ENCODE data around the gene MANSC4.

The MANSC4 gene

DNA sequence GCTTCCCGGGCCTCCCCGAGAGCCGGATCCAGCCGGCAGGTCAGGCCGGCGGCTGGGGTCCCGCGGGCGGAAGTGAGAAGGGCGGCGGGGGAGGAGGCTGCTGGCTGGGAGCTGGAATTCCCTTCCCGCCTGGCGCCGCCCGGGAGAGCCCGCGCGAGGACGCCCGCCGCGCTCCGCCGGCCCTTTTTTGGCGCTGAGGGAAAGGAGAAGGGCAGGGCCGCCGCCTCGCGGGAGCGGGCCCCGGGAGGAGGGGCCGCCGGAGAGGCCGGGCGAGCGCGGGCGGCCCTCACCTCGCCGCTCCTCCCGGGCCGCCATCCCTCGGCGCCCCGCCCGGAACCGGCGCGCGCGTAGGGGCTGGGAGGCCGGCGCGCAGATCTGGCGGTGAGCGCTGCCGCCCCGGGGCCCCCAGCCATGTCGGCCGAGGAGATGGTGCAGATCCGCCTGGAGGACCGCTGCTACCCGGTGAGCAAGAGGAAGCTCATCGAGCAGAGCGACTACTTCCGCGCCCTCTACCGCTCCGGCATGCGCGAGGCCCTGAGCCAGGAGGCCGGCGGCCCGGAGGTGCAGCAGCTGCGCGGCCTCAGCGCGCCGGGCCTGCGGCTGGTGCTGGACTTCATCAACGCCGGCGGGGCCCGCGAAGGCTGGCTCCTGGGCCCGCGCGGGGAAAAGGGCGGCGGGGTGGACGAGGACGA, at the start of gene MANSC4, which contains the start of gene KLHL42:
TSS of gene MANSC4 (minus strand) at position 317 of the 692 bp plus-strand sequence. CDS start 8,960 bp downstream, outside the sequence.
TSS of gene KLHL42 (plus strand) at position 314 of the 692 bp plus-strand sequence. CDS start at position 412, 98 bp downstream.
- DNase-seq (ENCODE audit: low read depth) = no peak

DNA sequence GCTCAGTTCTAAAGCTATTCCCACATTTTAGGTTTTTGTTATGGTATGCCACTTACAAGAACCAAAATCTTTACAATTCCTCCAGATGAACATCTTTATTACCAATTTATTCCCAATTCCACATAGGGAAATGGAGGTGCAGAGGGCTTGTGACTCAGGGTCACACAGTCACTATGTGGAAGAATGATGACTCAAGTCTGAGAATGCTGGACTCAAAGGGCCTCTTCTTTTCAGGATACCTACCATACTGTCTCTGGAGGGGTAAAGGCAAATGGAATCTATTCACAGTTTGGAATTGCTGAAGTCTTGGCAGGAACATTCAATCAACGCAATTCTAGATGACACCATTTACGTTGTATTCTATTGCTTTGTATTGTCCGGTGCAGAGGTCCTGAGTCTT, 48.2 kb upstream of the MANSC4 start:
- peak; percentile 29 for DNase-seq (ENCODE audit: low read depth)

DNA sequence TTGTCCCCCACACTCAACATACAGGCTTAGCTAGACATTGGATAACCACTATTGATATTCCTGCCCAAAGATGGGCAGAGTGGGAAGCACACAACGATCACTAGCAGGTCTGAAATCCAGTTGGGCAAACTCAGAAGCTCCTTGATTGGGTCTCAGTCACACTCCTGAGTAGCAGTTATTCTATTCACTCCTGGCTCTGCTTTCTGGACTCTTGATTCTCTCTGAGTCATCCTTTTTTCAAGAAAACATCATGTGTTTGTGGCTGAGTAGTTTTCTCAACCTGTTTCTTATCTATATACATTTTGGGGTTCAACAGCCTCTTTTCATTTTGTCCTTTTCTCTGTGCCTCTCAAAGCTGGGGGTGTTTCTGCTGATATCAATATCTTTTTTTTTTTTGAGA, 46.0 kb upstream of the MANSC4 start:
- DNase-seq (ENCODE audit: low read depth) = no peak

DNA sequence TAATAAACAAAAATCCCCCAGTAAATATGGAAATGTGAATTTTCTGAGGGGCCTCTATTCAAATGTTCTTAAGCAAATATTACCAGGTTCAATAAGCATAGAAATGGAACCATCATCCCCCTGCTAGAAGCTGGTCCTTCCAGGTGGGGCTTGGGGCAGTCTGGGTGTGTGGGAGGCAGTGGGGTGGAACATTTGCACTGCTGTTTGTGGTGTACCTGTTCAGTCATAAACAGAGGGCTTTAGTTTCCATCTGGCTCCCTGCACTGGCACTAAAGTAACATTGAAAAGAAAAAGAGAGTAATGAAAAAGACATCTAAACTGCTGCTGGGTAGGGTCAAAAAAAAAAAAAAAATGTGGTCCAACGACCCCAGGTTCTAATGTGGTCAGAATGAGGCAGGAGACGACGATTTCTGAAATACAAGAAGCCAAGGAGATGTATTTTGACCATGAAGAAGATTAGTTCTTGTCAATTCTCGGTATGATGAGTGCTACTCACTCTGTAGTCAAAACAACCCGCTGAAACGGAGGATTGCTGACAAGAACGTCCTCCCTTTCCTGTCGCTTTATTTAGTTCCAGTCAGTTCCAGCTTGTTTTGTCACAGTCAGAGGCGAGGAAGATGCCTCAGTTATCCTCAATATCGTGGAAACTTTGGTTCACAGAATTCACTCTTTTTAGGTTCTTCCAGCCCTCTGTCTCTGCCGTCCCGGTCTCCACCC, 44.2 kb upstream of the MANSC4 start:
- DNase-seq (ENCODE audit: low read depth) = no peak

DNA sequence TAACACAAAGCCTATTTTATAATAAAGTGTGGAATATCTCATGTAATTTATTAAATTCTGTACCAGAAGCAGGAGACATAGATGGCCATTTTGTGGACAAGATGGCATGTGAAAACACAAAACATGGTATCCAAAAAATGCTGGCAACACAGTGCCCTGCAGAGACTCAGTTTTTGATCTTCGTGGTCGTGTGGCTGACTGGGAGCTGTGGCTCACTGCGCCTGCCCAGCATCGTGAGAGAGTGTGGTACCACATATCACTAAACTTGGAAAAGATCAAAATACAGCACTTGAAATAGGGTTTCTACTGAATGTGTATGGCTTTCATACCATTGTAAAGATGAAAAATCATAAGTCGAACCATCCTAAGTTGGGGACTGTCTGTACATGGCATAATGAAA, 43.0 kb upstream of the MANSC4 start:
- no peak for DNase-seq (ENCODE audit: low read depth)

DNA sequence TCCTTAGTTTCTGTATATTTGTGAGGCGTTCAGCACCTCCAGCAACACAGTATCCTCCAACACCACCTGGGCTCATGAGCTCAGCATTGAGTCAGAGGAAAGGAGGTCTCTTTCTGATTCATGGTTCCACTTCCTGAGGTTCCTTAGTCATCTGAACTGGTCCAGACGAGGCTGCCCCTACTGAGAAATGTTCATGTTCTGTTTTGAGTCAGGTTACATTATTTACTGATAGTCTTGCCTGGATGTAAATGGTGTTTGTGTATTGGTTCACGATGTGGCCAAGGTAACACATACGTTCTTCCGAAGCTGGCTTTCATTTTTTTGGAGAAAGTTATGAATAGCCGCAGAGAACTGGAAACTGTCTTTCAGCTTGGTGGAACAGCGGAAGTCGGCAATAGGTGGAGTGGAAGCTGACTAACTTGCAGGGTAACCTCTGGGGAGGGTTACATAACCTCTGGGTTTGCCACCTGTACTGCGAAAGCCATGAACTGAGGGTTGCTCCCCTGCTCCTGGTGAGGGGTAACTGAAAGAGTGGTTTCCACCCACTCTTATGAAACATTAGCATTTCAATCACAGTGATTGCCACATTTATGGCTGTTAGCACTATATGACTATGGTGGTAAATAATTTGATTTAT, 42.2 kb upstream of the MANSC4 start:
- peak; percentile 88 for DNase-seq (ENCODE audit: low read depth)

DNA sequence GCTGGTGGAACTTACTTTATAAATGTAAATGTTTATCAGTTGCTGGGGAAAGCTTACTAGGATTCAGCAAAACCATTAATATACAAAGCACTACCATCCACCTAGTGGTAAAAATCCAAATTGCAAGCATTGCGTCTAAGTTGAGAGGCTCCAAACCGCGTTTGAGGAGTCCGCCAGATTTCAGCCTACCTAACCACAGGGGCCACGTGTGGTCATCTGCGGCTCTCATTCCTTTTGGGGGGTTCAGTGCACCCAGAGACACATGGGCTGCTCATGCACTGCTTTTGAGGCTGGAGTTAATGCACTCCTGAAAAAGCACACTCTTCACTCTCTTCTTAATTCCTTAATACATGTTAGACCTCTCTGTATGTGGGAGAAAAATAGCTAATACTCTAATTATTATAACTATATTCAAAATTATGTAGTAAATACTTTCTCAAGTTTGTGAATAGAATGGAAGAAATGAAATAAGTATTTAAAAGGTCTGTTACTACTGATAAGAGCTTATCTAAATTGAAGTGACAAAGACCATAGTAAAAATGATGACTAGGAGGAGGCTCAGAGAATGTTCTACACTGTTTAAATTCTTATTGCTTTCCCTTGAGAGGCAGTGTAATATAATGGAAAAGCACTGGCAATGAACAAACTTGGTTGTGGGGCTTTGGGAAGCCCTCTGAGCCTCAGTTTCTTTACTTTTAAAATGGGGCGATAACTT, 41.4 kb upstream of the MANSC4 start:
- peak; percentile 78 for DNase-seq (ENCODE audit: low read depth)

DNA sequence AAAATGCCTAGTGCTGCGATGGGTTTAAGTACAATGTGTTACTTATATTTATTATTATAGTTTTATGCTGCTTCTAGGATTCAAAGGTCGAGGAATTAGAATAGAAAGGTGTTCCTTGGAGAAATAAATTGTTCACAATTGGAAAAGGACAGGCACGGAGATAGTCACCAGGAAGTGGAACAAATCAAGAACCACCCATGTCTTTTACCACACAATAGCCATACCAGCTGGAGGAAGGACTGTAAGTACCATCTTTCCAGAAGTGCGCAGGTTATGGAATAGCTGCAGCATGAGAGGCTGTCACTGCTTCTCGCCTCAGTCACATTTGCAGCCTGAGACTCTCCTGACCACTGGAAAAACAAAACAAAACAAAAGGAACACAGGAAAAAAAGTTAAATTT, 40.5 kb upstream of the MANSC4 start:
- no peak for DNase-seq (ENCODE audit: low read depth)

DNA sequence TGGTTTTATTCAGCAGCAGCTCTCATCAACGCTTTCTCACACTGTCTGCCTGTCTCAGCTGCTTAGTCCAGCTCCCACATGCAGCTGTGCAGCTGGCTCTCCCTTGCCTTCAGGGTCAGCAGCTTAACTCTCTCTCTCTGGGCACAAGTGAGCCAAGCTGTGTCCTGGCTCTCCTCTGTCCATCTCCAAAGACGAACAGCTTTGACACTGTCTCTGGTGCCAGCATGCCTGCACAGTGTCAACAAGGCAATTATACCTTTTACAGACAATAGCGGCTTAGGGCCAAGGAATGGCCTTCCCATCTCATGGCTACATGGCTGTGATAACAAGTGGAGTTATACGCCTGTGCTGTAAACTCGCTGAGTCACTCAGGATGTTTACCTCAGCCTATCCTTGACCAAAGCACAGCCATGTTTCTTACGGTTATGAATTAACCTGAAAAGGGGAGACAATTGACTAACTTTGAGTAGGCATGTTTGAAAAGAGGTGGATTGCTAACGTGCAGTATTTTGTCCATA, 38.4 kb upstream of the MANSC4 start:
- DNase-seq (ENCODE audit: low read depth) = no peak

DNA sequence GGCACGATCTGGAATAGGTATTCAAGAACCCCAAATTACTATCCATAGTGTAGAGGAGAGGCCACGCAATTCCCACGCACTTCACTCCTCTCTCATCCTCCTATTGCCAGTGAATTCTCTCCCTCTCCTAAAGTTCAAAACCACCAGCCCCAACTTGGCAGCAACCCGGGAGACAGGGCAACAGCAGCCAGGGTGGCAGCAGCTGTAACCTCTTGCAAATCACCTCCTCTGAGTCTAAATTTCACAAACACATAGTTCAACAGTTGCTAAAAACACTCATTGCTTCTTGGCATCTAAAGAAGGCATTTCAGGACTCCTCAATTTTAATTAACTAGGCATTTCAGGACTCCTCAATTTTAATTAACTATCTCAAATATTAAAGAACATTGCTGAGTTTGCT, 37.7 kb upstream of the MANSC4 start:
- DNase-seq (ENCODE audit: low read depth) = no peak

DNA sequence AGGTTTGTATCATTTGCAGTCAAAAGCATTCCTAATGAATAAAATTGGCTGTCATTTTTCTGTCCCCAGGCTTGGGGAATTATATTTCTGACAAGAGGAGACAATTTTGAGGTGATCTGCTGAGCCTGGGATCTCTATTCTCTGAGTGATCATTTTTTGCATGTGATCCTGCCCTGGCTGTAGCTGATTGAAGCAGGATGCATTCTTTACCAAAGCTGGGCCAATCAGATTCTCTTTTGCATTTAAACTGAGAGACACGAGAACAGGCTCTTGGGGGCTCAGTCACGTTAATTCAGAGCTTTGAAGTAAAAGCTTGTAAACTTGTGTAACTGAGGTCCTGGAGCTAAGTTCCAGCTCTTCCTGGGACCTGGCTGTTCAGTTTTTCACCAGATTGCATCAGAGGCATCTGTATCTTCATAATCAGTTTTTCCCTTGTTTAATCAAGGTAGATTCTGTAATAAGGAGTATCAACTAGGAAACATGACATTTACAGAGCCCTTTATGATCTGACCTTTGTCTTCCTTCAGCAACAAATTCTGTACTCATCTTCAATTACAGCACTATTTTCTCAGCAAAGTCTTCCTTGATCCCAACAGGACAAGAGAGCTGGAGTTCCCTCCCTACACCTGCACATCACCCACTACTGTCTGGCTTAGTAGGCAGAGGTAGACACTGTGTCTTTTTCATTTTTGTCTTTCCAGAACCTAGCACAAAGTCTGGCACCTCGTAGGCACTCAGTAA, 35.0 kb upstream of the MANSC4 start:
- no peak for DNase-seq (ENCODE audit: low read depth)

DNA sequence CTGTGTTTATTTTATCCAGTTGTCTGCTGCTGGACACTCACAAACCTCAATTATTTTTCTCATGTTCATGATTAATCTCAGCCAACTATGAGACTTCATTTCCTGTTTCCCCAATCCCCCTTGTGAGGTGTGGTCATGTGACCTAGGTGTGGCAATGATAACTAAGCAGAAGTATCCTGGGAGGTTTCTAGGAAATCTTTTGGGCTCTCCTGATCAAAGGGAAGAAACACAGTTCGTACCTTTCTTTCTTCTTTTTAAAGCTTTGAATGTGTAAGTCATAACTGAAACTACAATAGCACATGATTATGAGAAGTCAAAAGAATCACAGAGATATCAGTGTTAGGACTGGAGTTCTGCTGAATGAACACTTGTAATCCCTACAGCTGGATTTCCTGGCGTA, 34.4 kb upstream of the MANSC4 start:
- DNase-seq (ENCODE audit: low read depth) = no peak

DNA sequence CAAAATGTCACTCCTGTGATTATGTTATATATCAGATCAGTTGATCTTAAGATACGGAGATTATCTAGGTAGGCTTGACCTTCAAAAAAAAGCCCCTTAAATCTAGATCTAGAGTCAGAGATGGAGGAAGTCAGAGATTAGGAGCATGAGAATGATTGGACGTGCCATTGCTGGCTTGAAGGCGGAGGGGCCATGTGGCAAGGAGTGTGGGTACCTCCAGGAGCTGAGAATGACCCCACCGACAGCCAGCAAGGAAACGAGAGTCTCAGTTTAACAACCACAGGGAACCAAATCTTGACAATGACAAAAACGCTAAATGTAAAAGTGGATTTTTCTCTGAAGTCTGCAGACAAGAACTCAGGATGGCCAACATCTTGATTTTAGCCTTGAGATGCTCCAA, 32.5 kb upstream of the MANSC4 start:
- DNase-seq (ENCODE audit: low read depth) = no peak

DNA sequence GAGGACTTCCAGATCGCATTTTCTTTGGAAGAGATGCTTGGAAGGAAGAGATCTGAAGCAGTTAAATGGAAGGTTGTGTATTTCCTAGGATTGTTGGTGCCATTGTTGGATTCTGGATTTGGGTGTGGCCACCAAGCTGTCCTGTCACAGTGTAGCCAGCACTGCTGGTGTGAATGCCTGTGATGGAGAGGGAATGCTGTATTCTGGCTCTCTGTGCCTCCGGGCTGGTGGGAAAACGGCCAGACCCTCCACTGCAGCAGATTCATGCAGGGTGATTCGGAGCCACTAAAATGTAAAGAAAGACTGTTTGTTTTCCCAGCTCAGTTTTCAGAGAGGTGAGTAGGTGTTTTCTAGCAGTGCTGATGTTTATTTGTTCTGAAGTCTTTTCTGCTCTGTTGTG, 30.7 kb upstream of the MANSC4 start:
- DNase-seq (ENCODE audit: low read depth) = no peak

DNA sequence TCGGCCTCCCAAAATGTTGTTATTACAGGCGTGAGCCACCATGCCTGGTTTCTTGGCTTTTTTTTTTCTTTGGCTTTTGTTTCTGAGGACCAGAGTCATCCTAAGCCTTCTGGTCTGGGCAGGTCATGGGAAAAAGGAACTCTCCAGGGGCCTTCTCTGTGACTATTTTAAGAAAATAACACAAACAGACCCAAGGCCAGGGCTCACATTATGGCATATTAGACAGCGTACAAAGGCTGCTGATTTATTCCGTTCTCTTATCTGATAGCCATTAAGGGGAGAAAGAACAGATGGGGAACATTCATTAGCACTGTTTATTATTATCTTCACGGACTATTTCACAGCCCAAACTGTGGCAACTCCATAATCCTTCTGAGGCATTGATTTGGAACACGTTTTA, 28.8 kb upstream of the MANSC4 start:
- no peak for DNase-seq (ENCODE audit: low read depth)

DNA sequence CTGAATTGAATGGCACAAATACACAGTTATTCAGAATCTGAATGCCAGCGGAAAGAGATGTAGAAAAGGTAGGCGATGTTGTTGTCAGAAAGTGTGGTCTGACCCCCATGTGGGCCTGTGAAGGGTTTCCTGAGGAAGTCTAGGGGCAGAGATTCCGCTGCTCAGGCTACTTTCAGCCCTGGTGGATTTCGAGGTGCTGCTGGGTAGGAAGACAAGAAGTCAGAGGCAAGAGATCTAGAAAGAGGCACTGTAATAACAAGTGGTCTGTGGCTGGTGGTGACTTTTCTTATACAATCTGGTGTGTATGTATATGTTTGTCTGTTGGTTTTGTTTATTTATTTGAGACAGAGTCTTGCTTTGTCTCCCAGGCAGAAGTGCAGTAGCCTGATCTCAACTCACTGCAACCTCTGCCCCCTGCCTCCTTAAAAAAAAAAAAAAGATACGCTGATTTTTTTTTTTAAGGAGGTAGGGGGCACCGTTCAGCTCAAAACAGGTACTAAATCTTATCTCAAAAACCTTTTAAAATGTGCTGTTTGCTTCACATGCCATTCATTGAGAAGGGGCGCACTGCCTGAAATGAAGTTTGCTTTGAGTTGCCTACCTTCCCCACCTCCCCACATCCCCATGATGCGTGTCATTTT, 27.1 kb upstream of the MANSC4 start:
- no peak for DNase-seq (ENCODE audit: low read depth)

DNA sequence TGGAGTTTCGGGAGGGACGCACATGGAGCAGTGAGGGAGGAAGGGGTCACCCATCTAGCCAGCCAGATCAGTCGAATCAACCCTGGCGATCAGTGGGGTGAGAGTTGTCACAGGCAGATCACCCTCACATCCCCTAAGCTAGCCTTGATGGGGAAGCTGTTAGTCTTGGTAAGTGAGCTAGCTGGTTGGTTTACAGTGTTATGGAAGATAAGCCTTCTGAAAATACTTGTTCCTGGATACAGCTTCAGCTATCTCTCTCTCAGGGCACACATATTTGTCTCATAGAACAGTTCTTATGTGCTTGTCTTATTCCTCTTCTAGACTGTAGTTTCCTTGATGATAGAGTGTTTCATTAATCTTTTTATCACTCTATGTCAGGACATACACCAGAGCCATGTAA, 26.2 kb upstream of the MANSC4 start:
- DNase-seq (ENCODE audit: low read depth) = no peak

DNA sequence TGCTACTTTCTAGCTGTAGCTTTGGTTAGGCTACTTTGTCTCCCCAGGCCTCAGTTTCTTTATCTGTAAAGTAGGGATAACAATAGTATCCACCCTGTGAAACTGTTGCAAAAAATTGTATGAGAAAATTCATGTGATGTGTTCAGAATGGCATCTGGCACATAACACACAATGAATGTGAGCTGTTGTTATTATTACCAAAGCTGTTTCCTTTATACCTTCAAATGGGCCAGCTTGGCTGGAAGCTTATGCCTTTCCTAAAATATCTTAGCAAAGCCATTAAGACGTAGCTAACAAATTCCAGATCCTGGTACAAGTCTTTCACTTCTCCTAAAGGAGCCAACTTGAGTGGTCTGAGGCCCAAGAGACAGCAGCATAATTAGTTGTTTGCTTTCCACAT, 25.2 kb upstream of the MANSC4 start:
- DNase-seq (ENCODE audit: low read depth) = no peak

DNA sequence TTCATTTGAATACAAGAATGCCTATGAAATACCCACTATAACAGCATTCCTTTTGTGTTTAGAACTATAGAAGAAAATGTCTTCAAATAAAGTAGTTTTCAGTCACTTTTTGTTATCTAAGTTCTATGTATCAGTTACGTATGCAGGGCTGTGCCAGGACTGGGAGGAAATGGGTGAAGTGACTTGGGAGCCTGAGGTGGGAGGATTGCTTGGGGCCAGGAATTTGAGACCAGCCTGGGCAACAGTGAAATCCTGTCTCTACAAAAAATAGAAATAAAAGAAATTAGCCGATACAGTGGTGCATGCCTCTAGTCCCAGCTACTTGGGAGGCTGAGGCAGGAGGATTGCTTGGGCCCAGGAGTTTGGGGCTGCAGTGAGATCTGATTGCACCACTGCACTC, 22.9 kb upstream of the MANSC4 start:
- no peak for DNase-seq (ENCODE audit: low read depth)

DNA sequence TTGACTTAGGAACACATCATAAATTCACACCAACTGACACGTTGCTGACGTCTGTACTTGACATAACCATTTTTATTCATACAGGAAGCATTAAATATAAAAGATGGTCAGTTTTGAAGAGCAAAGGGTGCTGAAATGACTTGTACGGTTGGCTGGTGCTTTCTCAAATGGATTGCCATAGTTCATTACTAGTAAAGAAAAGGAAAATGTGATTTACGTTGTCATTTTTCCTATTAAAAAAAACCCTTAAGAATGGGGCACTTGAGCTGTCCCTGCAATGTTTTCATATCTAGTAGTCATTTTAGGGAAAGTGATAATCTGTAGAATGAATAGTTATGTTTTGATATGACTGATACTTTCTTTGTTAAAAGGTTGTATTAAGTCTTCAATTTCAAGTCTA, 22.5 kb upstream of the MANSC4 start:
- no peak for DNase-seq (ENCODE audit: low read depth)

DNA sequence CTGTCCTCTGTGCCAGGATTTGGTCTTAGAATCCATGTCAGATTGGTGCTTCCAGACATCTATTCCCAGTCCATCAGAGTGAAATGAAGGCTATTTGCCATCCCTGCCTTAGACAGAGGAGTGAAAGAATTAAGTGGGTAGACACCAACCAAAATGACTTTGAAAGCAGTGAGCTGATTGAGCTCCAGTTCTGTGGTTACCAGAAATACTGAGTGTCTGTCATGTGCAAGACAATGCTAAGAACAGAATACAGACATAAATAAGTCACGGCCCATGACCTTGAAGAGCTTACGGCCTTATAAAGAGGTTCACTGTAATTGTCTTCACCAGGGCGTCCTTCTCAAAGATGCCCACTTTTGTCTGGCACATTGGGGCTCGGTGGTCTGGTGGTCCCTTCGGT, 21.6 kb upstream of the MANSC4 start:
- no peak for DNase-seq (ENCODE audit: low read depth)

All from HS-5 (cell line).